Measurements from ENCODE around the gene ERV3-1. TPM values are rescaled to one million over a fixed set of nuclear protein-coding genes. Genes with fewer than 3 reads are reported as not detected.

The ERV3-1 gene
- total RNA-seq, 1 experiment from 2014 or later: 7.6 TPM

DNA sequence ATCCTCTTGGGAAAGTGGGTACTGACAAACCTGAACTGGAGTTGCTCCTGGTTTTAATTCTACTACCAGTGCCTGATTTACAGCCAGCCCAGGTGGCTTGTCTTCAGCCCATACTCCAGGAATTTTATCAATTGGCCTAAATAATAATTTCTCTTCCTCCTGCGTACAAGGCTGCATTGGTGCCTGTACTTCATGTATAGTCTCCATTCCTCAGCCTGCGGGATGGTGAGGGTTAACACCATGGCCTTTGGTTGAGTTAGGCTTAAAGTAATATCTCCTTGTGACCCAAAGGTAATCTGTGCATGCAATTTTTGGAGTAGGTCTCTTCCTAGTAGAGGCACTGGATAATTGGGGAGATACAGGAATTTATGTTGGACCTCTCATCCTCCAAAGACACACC is 10.2 kb downstream of the ERV3-1 start:
- ChIA-PET CTCF (no interaction called here), POLR2A (no interaction called here)

DNA sequence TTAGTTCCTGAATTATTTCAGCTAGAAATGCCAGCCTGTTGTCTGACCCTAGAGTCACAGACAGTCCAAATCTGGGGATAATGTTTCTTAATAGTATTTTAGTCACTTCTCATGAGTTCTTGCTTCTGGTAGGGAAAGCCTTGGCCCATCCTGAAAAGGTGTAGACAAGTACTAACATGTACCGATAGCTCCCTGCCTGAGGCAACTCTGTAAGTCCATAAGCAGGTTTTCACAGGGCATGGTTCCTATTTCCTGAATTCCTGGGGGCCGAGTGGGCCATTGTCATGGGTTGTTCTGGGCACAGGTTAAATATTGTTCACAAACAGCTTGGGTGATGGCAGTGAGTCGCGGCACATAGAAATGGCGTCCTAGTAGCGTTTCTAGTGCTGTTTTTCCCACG is 12.6 kb downstream of the ERV3-1 start:
- ChIA-PET CTCF (interaction anchor here (1.2 kb wide), 1 partner anchor 42 kb away, joined by 3 read pairs; no protein-coding TSS in a partner anchor), POLR2A (interaction anchor here (0.6 kb wide), 1 partner anchor 273 kb away, joined by 3 read pairs; no protein-coding TSS in a partner anchor)
- H3K36me3 Mint-ChIP-seq (ENCODE audit: insufficient read depth, unreplicated experiment): peaks cover 16% of the 10 kb centered on the region
- no peak overlapping the region for H3K27ac Mint-ChIP-seq (ENCODE audit: low read depth, unreplicated experiment)
- TF ChIP-seq, protein P1, sequence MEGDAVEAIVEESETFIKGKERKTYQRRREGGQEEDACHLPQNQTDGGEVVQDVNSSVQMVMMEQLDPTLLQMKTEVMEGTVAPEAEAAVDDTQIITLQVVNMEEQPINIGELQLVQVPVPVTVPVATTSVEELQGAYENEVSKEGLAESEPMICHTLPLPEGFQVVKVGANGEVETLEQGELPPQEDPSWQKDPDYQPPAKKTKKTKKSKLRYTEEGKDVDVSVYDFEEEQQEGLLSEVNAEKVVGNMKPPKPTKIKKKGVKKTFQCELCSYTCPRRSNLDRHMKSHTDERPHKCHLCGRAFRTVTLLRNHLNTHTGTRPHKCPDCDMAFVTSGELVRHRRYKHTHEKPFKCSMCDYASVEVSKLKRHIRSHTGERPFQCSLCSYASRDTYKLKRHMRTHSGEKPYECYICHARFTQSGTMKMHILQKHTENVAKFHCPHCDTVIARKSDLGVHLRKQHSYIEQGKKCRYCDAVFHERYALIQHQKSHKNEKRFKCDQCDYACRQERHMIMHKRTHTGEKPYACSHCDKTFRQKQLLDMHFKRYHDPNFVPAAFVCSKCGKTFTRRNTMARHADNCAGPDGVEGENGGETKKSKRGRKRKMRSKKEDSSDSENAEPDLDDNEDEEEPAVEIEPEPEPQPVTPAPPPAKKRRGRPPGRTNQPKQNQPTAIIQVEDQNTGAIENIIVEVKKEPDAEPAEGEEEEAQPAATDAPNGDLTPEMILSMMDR (IDR thresholded peaks at IDR 0.05; ENCODE audit: unreplicated experiment): no peak
- no peaks in the 10 kb centered on the region for H3K4me1 Mint-ChIP-seq (ENCODE audit: insufficient read depth, unreplicated experiment)
- H3K4me3 Mint-ChIP-seq (ENCODE audit: unreplicated experiment): no peak overlapping the region
- no peaks in the 10 kb centered on the region for H3K27me3 Mint-ChIP-seq (ENCODE audit: insufficient read depth, unreplicated experiment)
- intact Hi-C loops (cut with micrococcal nuclease): no loop called here
- no peak for DNase-seq (ENCODE audit: unreplicated experiment)
- no TSS peak for BruUV-seq (replicated peaks)
- peaks cover 40% of the 10 kb centered on the region for H3K9me3 Mint-ChIP-seq (ENCODE audit: unreplicated experiment)

More for the DNA sequence above, 10.2 kb downstream of the ERV3-1 start:
- H3K27ac Mint-ChIP-seq (ENCODE audit: low read depth, unreplicated experiment): no peak overlapping the region
- TF ChIP-seq, protein P1 (IDR thresholded peaks at IDR 0.05; ENCODE audit: unreplicated experiment): no peak
- no TSS peak for BruUV-seq (replicated peaks)
- no peak for DNase-seq (ENCODE audit: unreplicated experiment)
- no peak overlapping the region for H3K4me3 Mint-ChIP-seq (ENCODE audit: unreplicated experiment)
- peaks cover 29% of the 10 kb centered on the region for H3K36me3 Mint-ChIP-seq (ENCODE audit: insufficient read depth, unreplicated experiment)
- intact Hi-C loops (cut with micrococcal nuclease): no loop called here
- no peaks in the 10 kb centered on the region for H3K27me3 Mint-ChIP-seq (ENCODE audit: insufficient read depth, unreplicated experiment)
- H3K4me1 Mint-ChIP-seq (ENCODE audit: insufficient read depth, unreplicated experiment): peaks cover 5% of the 10 kb centered on the region
- peaks cover 36% of the 10 kb centered on the region for H3K9me3 Mint-ChIP-seq (ENCODE audit: unreplicated experiment)

GRCh38 chr7:64992971-64993370 is 13.5 kb downstream of the ERV3-1 start:
- no peaks in the 10 kb centered on the region for H3K27me3 Mint-ChIP-seq (ENCODE audit: insufficient read depth, unreplicated experiment)
- no peak overlapping the region for H3K27ac Mint-ChIP-seq (ENCODE audit: low read depth, unreplicated experiment)
- intact Hi-C loops (cut with micrococcal nuclease): no loop called here
- no peak for DNase-seq (ENCODE audit: unreplicated experiment)
- TF ChIP-seq, protein P1 (IDR thresholded peaks at IDR 0.05; ENCODE audit: unreplicated experiment): no peak
- H3K9me3 Mint-ChIP-seq (ENCODE audit: unreplicated experiment): peaks cover 42% of the 10 kb centered on the region
- BruUV-seq (replicated peaks): no TSS peak
- ChIA-PET POLR2A (no interaction called here), CTCF (interaction anchor here (1.0 kb wide), 1 partner anchor 314 kb away, joined by 3 read pairs; no protein-coding TSS in a partner anchor)
- no peaks in the 10 kb centered on the region for H3K4me1 Mint-ChIP-seq (ENCODE audit: insufficient read depth, unreplicated experiment)
- H3K36me3 Mint-ChIP-seq (ENCODE audit: insufficient read depth, unreplicated experiment): peaks cover 13% of the 10 kb centered on the region
- no peak overlapping the region for H3K4me3 Mint-ChIP-seq (ENCODE audit: unreplicated experiment)

DNA sequence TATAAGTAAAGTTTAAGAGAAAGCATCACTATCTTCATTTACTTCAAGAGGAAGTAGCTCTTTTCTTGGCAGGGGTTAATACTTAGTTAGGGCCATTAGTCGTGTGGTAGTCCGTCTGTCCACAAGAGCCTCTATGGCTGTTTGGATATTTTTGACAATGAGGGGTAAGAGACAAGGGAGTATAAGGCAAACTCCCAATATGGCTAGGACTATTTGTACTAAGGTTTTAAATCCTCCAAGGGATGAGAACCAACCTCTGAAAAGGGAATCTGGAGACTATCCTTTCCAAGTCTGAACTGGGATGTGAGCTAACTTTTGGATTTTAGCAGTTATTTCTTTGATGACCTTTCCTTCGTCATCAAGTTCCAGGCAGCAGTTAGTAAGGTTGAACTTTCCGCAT is 15.6 kb downstream of the ERV3-1 start, which contains the start of gene ZNF117:
ZNF117 (minus strand) TSS at position 101 of the 400 bp plus-strand sequence.
- TF ChIP-seq, protein P1 (IDR thresholded peaks at IDR 0.05; ENCODE audit: unreplicated experiment): no peak
- ChIA-PET CTCF (interaction anchor here (0.5 to 0.6 kb wide), 2 partner anchors 861 to 1081 kb away, joined by 3 read pairs; no protein-coding TSS in a partner anchor), POLR2A (no interaction called here)
- DNase-seq (ENCODE audit: unreplicated experiment): no peak
- no TSS peak for BruUV-seq (replicated peaks)
- Mint-ChIP-seq H3K4me1 (ENCODE audit: insufficient read depth, unreplicated experiment) (no peaks in the 10 kb centered on the region), H3K9me3 (ENCODE audit: unreplicated experiment) (peaks cover 41% of the 10 kb centered on the region), H3K27ac (ENCODE audit: low read depth, unreplicated experiment) (no peak within 1 kb of the TSS), H3K4me3 (ENCODE audit: unreplicated experiment) (no peak within 1 kb of the TSS), H3K27me3 (ENCODE audit: insufficient read depth, unreplicated experiment) (no peaks in the 10 kb centered on the region), H3K36me3 (ENCODE audit: insufficient read depth, unreplicated experiment) (peaks cover 7% of the 10 kb centered on the region)
- intact Hi-C loops (cut with micrococcal nuclease): no loop called here
